ENCODE measurements around the gene CA9. TPM values are rescaled to one million over a fixed set of nuclear protein-coding genes. Genes with fewer than 3 reads are reported as not detected.
A peak's percentile ranks its signal among the peaks of the same experiment; 100 is the strongest.
"Not testable (repeated sequence)": the region's sequence is repeated elsewhere in the genome, so short reads cannot be mapped to it uniquely, and the experiment has no call there.

CA9 gene
- total RNA-seq, 1 donor from 2014 or later = 2.9 TPM

- H3K27ac Mint-ChIP-seq (ENCODE audit: unreplicated experiment) = no peak overlapping the region
- H3K27me3 Mint-ChIP-seq (ENCODE audit: low read depth) = no peaks in the 10 kb centered on the region
- peaks cover 20% of the 10 kb centered on the region for H3K4me1 Mint-ChIP-seq (ENCODE audit: low read depth)
Observed at GRCh38 chr9:35643046-35643445, 30.7 kb upstream of the CA9 start.

DNA sequence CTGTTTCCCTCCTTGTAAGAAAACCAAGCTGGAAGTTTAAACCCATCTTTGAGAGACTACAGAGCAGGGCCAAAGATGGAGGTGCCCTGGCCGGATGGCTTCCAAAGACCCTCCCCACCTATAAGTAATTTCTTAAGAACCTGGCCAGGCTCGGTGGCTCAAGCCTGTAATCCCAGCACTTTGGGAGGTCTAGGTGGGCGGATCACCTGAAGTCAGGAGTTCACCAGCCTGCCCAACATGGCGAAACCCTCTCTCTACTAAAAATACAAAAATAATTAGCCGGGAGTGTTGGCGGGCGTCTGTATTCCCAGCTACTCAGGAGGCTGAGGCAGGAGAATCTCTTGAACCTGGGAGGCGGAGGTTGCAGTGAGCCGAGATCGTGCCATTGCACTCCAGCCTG is 28.0 kb upstream of the CA9 start:
- not testable (repeated sequence) for H3K27me3 Mint-ChIP-seq (ENCODE audit: low read depth); H3K27ac Mint-ChIP-seq (ENCODE audit: unreplicated experiment); DNase-seq (ENCODE audit: low spot score); H3K9me3 Mint-ChIP-seq (ENCODE audit: low read depth); H3K36me3 Mint-ChIP-seq (ENCODE audit: low read depth)
- Mint-ChIP-seq H3K4me3 (ENCODE audit: unreplicated experiment) (peak overlapping the region; percentile 85), H3K4me1 (ENCODE audit: low read depth) (peaks cover 22% of the 10 kb centered on the region)

More at GRCh38 chr9:35643046-35643445, 30.7 kb upstream of the CA9 start:
- TF ChIP-seq, protein P1, sequence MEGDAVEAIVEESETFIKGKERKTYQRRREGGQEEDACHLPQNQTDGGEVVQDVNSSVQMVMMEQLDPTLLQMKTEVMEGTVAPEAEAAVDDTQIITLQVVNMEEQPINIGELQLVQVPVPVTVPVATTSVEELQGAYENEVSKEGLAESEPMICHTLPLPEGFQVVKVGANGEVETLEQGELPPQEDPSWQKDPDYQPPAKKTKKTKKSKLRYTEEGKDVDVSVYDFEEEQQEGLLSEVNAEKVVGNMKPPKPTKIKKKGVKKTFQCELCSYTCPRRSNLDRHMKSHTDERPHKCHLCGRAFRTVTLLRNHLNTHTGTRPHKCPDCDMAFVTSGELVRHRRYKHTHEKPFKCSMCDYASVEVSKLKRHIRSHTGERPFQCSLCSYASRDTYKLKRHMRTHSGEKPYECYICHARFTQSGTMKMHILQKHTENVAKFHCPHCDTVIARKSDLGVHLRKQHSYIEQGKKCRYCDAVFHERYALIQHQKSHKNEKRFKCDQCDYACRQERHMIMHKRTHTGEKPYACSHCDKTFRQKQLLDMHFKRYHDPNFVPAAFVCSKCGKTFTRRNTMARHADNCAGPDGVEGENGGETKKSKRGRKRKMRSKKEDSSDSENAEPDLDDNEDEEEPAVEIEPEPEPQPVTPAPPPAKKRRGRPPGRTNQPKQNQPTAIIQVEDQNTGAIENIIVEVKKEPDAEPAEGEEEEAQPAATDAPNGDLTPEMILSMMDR (IDR thresholded peaks at IDR 0.05) = no peak
- no peak for DNase-seq (ENCODE audit: low spot score)
- H3K4me3 Mint-ChIP-seq (ENCODE audit: unreplicated experiment) = no peak overlapping the region
- no peaks in the 10 kb centered on the region for H3K9me3 Mint-ChIP-seq (ENCODE audit: low read depth)
- H3K36me3 Mint-ChIP-seq (ENCODE audit: low read depth) = peaks cover 4% of the 10 kb centered on the region

GRCh38 chr9:35646153-35646532 is 27.6 kb upstream of the CA9 start:
- no peaks in the 10 kb centered on the region for H3K9me3 Mint-ChIP-seq (ENCODE audit: low read depth)
- no peaks in the 10 kb centered on the region for H3K27me3 Mint-ChIP-seq (ENCODE audit: low read depth)
- TF ChIP-seq, protein P1 (IDR thresholded peaks at IDR 0.05) = no peak
- H3K4me3 Mint-ChIP-seq (ENCODE audit: unreplicated experiment) = peak overlapping the region; percentile 85
- no peak for DNase-seq (ENCODE audit: low spot score)
- H3K36me3 Mint-ChIP-seq (ENCODE audit: low read depth) = no peaks in the 10 kb centered on the region
- peaks cover 22% of the 10 kb centered on the region for H3K4me1 Mint-ChIP-seq (ENCODE audit: low read depth)
- H3K27ac Mint-ChIP-seq (ENCODE audit: unreplicated experiment) = peak overlapping the region; percentile 87

GRCh38 chr9:35646533-35647265 is 27.0 kb upstream of the CA9 start:
- Mint-ChIP-seq H3K27ac (ENCODE audit: unreplicated experiment) (peak overlapping the region; percentile 87), H3K9me3 (ENCODE audit: low read depth) (no peaks in the 10 kb centered on the region), H3K27me3 (ENCODE audit: low read depth) (no peaks in the 10 kb centered on the region), H3K4me3 (ENCODE audit: unreplicated experiment) (peak overlapping the region; percentile 85), H3K4me1 (ENCODE audit: low read depth) (peaks cover 22% of the 10 kb centered on the region), H3K36me3 (ENCODE audit: low read depth) (no peaks in the 10 kb centered on the region)
- TF ChIP-seq, protein P1 (IDR thresholded peaks at IDR 0.05) = peak; percentile 89
- DNase-seq (ENCODE audit: low spot score) = peak; percentile 96

- TF ChIP-seq, protein P1 (IDR thresholded peaks at IDR 0.05) = no peak
- Mint-ChIP-seq H3K4me3 (ENCODE audit: unreplicated experiment) (no peak overlapping the region), H3K9me3 (ENCODE audit: low read depth) (no peaks in the 10 kb centered on the region), H3K27ac (ENCODE audit: unreplicated experiment) (no peak overlapping the region), H3K36me3 (ENCODE audit: low read depth) (no peaks in the 10 kb centered on the region), H3K4me1 (ENCODE audit: low read depth) (peaks cover 22% of the 10 kb centered on the region), H3K27me3 (ENCODE audit: low read depth) (no peaks in the 10 kb centered on the region)
- DNase-seq (ENCODE audit: low spot score) = no peak
Observed at GRCh38 chr9:35649431-35650340, 24.0 kb upstream of the CA9 start.
